Fibroblast of lung (primary cell): ENCODE data around the gene RIPK1. TPM values are rescaled to one million over a fixed set of nuclear protein-coding genes. Genes with fewer than 3 reads are reported as not detected.

Source experiments
- DNase-seq, 2 donors: peaks; one replicate each; pipeline versions ENCODE4 v3.0.0 to v3.0.0-alpha.2; 2010; ENCODE audit warnings: low read depth in 2 of 2
- H2AFZ ChIP-seq: 2 replicates; pipeline ENCODE4 v1.5.1; 2012; ENCODE audit warnings: low read length, control low read depth, inconsistent platforms
- H3K27ac ChIP-seq: 2 replicates; pipeline ENCODE4 v1.5.1; 2011; ENCODE audit warnings: low read length, control low read depth; ENCODE audit not compliant: insufficient read depth
- H3K27me3 ChIP-seq: 2 replicates; pipeline ENCODE4 v1.5.1; 2011; ENCODE audit warnings: mild to moderate bottlenecking, low read length; ENCODE audit not compliant: control insufficient read depth, insufficient read depth
- H3K36me3 ChIP-seq: 2 replicates; pipeline ENCODE4 v1.5.1; 2011; ENCODE audit warnings: low read length; ENCODE audit not compliant: control insufficient read depth, insufficient read depth
- H3K4me1 ChIP-seq: 2 replicates; pipeline ENCODE4 v1.5.1; 2011; ENCODE audit warnings: low read length; ENCODE audit not compliant: control insufficient read depth, insufficient read depth; ENCODE audit errors: extremely low read depth
- H3K4me2 ChIP-seq: 2 replicates; pipeline ENCODE4 v1.5.1; 2011; ENCODE audit warnings: low read length, control low read depth; ENCODE audit not compliant: insufficient read depth; ENCODE audit errors: extremely low read depth
- H3K4me3 ChIP-seq, 4 experiments: fragments of 200-600 bp in 1 of 4; sonication (generic) in 1 of 4; replicated peaks in 1 of 4; 2 replicates each; pipeline ENCODE4 v1.5.1; 2011 to 2016; ENCODE audit warnings: low read length in 4 of 4, low read depth in 3 of 4, mild to moderate bottlenecking in 3 of 4, control low read depth in 2 of 4, inconsistent platforms in 1 of 4, mixed read lengths in 1 of 4; ENCODE audit not compliant: insufficient read depth in 1 of 4; ENCODE audit errors: control extremely low read depth in 1 of 4
- H3K79me2 ChIP-seq: 2 replicates; pipeline ENCODE4 v1.5.1; 2012; ENCODE audit warnings: mild to moderate bottlenecking, low read length, inconsistent platforms; ENCODE audit not compliant: control insufficient read depth, insufficient read depth
- H3K9ac ChIP-seq: 2 replicates; pipeline ENCODE4 v1.5.1; 2011; ENCODE audit warnings: mild to moderate bottlenecking, low read length, control low read depth; ENCODE audit not compliant: insufficient read depth
- H3K9me3 ChIP-seq: 2 replicates; pipeline ENCODE4 v1.5.1; 2012; ENCODE audit warnings: low read depth, low read length; ENCODE audit not compliant: control insufficient read depth, insufficient read depth
- H4K20me1 ChIP-seq: 2 replicates; pipeline ENCODE4 v1.5.1; 2011; ENCODE audit warnings: low read length; ENCODE audit not compliant: control insufficient read depth, insufficient read depth; ENCODE audit errors: extremely low read depth
- EZH2 ChIP-seq: IDR thresholded peaks from 2 replicates; pipeline ENCODE4 v1.5.1; 2012; ENCODE audit warnings: low read length, control low read depth, mild to moderate bottlenecking; ENCODE audit errors: missing control alignments
- polyA plus RNA-seq, 2 donors: library from polyadenylated mRNA; depleted of rRNA in 1 of 2; stranded (reverse) in 1 of 2; unstranded in 1 of 2; fragments of >200 nt; gene quantifications; 2 replicates each; pipeline ENCODE4 v1.2.1, GENCODE V29; 2011 to 2012; ENCODE audit warnings: missing spikeins in 1 of 2
- total RNA-seq: library from RNA; depleted of rRNA; stranded (reverse); fragments of >200 nt; gene quantifications from 2 replicates; pipeline ENCODE4 v1.2.1, GENCODE V29; 2014
- TF ChIP-seq, protein P1 (sequence below), 2 donors: IDR thresholded peaks in 1 of 2; conservative IDR thresholded peaks in 1 of 2; 1 replicate in 1 of 2; 2 replicates in 1 of 2; pipeline ENCODE4 v1.5.1; 2011 to 2012; ENCODE audit warnings: low read length in 2 of 2, control low read depth in 1 of 2, inconsistent platforms in 1 of 2, low read depth in 1 of 2, mild to moderate bottlenecking in 1 of 2

The RIPK1 gene
- total and polyA plus RNA-seq, 2 donors (not counting 1 experiment from before 2014, with no cell fraction given): 22.1 to 29.3 TPM

DNA sequence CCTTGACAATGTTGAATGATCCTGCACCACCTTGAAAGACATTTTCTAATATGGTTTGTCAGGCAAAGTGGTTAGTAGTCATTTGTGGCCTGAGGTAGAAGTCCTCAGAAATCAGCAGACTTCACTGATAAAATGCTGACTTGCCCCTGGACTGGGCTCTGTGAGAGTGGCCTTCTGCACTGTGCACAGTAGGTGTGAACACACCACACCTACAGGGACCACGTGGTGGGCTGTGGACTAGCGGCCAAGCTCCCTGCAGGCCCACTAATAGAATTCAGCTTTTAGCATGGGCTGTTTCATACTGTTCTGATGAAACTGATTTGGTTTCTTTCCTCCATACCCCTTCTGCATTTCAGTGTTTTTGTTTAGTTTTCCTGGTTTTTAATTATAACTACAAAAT, 57.5 kb downstream of the RIPK1 start:
- Histone ChIP-seq H3K36me3 (peaks cover 3% of the 10 kb centered on the region), H4K20me1 (no peaks in the 10 kb centered on the region), H3K4me2 (no peak overlapping the region), H3K27me3 (no peaks in the 10 kb centered on the region), H3K79me2 (no peaks in the 10 kb centered on the region), H3K27ac (no peak overlapping the region), H3K4me3 (no peak overlapping the region), H3K9ac (no peak overlapping the region), H3K4me1 (no peaks in the 10 kb centered on the region), H3K9me3 (no peaks in the 10 kb centered on the region), H2AFZ (no peak overlapping the region)
- DNase-seq: no peak
- TF ChIP-seq EZH2: no peak
- TF ChIP-seq, protein P1, sequence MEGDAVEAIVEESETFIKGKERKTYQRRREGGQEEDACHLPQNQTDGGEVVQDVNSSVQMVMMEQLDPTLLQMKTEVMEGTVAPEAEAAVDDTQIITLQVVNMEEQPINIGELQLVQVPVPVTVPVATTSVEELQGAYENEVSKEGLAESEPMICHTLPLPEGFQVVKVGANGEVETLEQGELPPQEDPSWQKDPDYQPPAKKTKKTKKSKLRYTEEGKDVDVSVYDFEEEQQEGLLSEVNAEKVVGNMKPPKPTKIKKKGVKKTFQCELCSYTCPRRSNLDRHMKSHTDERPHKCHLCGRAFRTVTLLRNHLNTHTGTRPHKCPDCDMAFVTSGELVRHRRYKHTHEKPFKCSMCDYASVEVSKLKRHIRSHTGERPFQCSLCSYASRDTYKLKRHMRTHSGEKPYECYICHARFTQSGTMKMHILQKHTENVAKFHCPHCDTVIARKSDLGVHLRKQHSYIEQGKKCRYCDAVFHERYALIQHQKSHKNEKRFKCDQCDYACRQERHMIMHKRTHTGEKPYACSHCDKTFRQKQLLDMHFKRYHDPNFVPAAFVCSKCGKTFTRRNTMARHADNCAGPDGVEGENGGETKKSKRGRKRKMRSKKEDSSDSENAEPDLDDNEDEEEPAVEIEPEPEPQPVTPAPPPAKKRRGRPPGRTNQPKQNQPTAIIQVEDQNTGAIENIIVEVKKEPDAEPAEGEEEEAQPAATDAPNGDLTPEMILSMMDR (conservative IDR thresholded peaks at IDR 0.05 in 1 of 2, IDR thresholded peaks at IDR 0.05 in 1 of 2; ENCODE audit: low read depth in 1 of 2, low read length in 2 of 2): no peak

DNA sequence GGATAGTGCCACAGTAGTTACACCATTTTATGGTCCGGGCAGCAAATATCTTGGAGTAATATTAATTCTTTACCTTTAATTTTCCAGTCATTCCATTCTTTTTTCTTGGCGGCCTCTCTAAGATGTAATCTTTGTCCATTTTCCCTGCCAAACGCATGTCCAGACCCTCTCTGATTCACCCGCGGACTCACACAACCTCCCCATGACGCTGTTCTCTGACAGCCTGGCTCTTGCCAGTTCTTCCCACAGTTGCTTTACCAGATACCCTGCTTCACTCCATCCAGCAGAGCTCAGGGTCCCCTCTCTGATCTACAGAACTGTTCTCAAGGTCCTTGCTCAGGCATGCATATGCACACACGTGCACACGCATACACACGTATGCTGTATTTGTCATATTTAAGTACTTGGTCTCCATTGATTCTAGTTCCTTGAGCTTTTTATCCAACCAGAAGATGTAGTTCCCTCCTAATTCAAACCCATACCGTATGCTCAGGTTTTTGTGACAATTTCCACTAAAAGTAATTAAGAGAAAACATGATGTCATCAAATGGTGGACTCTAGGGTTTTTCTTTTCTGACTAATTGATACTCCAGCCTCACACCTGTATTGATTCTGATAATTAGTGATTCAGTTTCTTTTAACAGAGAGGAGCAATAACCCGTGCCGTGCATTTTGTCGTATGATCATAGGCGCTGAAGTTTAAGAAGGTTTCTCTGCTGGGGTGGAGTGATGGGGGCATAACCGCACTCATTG, 60.2 kb downstream of the RIPK1 start:
- Histone ChIP-seq H3K4me1 (no peaks in the 10 kb centered on the region), H3K79me2 (no peaks in the 10 kb centered on the region), H2AFZ (no peak overlapping the region), H3K4me3 (no peak overlapping the region), H3K9me3 (no peaks in the 10 kb centered on the region), H3K9ac (no peak overlapping the region), H3K4me2 (no peak overlapping the region), H3K36me3 (peaks cover 3% of the 10 kb centered on the region), H4K20me1 (no peaks in the 10 kb centered on the region), H3K27me3 (no peaks in the 10 kb centered on the region), H3K27ac (no peak overlapping the region)
- DNase-seq: no peak
- TF ChIP-seq EZH2: no peak
- TF ChIP-seq, protein P1 (conservative IDR thresholded peaks at IDR 0.05 in 1 of 2, IDR thresholded peaks at IDR 0.05 in 1 of 2; ENCODE audit: low read depth in 1 of 2, low read length in 2 of 2): no peak

DNA sequence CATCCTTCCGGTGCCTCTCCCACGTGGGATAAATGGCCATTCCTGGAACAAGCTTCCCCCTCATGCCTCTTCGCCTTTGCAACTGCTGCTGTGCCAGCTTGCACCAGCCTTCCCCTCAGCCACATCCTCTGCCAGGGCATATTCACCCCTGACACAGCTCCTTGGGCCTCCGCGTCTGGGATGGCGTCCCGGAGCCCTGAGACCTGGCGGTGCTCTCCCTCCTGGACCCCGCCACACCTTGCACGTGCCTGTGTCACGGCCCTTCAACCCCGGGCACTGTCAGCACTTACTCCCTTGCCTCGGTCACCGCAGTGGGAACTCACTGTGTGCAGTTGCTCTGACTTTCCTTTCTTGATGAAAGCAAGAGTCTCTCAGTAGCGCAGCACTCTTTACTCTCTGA, 63.4 kb downstream of the RIPK1 start:
- Histone ChIP-seq H4K20me1 (no peaks in the 10 kb centered on the region), H3K9me3 (no peaks in the 10 kb centered on the region), H3K36me3 (peaks cover 3% of the 10 kb centered on the region), H3K27me3 (no peaks in the 10 kb centered on the region), H3K79me2 (no peaks in the 10 kb centered on the region), H3K4me2 (no peak overlapping the region), H3K4me3 (no peak overlapping the region), H2AFZ (no peak overlapping the region), H3K4me1 (no peaks in the 10 kb centered on the region), H3K9ac (no peak overlapping the region), H3K27ac (no peak overlapping the region)
- DNase-seq: no peak
- TF ChIP-seq, protein P1 (conservative IDR thresholded peaks at IDR 0.05 in 1 of 2, IDR thresholded peaks at IDR 0.05 in 1 of 2; ENCODE audit: low read depth in 1 of 2, low read length in 2 of 2): no peak
- TF ChIP-seq EZH2: no peak
